ENCODE measurements around the gene TNF. TPM values are rescaled to one million over a fixed set of nuclear protein-coding genes. Genes with fewer than 3 reads are reported as not detected.

Gene TNF
- total RNA-seq, 4 donors from 2014 or later: not detected

DNA sequence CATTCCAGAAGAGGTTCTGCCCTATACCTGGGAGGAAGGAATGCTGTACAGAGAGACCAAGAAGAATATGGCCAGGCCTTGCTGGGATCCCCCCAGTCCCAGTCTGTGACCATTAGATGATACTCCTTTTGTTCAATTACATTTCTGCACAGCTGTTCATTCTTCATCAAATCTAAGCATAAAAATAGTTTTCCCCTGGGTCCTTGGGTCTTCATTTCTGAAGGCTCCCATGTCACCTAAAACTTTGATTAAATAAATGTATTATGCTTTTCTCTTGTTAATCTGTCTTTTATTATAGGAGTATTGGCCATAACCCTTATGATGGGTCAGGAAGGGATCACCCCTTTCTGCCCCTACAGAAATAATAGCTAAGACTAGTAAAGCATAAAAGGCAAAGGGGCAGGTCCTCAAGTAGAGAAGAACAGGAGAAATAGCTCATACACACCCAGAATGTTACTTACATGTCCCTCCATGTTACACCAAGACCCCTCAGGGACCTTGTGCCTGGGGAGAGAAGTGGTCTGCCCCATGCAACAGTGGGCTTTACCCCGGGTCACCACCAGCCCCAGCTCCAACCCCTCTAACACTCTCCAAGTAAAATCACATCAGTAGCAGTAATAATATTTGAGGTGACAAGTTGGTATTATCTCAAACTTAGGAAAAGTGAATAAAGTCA, 5.4 kb upstream of the TNF start:
- no peak for DNase-seq (ENCODE audit: low spot score in 2 of 2)
- H3K27me3 ChIP-seq: peaks cover 0 to 6% of the 10 kb centered on the region in 2 donors
- no peak overlapping the region for H3K27ac ChIP-seq
- no peak overlapping the region for H3K4me3 ChIP-seq
- TF ChIP-seq POLR2A (IDR thresholded peaks at IDR 0.05) (no peak), EP300 (IDR thresholded peaks at IDR 0.05) (no peak)
- TF ChIP-seq, protein P1, sequence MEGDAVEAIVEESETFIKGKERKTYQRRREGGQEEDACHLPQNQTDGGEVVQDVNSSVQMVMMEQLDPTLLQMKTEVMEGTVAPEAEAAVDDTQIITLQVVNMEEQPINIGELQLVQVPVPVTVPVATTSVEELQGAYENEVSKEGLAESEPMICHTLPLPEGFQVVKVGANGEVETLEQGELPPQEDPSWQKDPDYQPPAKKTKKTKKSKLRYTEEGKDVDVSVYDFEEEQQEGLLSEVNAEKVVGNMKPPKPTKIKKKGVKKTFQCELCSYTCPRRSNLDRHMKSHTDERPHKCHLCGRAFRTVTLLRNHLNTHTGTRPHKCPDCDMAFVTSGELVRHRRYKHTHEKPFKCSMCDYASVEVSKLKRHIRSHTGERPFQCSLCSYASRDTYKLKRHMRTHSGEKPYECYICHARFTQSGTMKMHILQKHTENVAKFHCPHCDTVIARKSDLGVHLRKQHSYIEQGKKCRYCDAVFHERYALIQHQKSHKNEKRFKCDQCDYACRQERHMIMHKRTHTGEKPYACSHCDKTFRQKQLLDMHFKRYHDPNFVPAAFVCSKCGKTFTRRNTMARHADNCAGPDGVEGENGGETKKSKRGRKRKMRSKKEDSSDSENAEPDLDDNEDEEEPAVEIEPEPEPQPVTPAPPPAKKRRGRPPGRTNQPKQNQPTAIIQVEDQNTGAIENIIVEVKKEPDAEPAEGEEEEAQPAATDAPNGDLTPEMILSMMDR (IDR thresholded peaks at IDR 0.05): no peak
- no peaks in the 10 kb centered on the region for H3K36me3 ChIP-seq
- H3K4me1 ChIP-seq: peaks cover 0 to 9% (median 0%) of the 10 kb centered on the region in 4 donors
- no peaks in the 10 kb centered on the region for H3K9me3 ChIP-seq
- 82 to 90% methylated on average over 1 of the region's 1 CpG for WGBS, 2 donors

- Histone ChIP-seq H3K9me3 (no peaks in the 10 kb centered on the region), H3K27me3 (peaks cover 0 to 6% of the 10 kb centered on the region in 2 donors), H3K36me3 (no peaks in the 10 kb centered on the region), H3K4me3 (peak within 1 kb of the TSS in 1 of 4 donors; percentile 29), H3K27ac (peak within 1 kb of the TSS in 1 of 4 donors; percentile 79), H3K4me1 (peaks cover 0 to 11% (median 0%) of the 10 kb centered on the region in 4 donors)
- no peak for TF ChIP-seq EP300 (IDR thresholded peaks at IDR 0.05)
- TF ChIP-seq, protein P1 (IDR thresholded peaks at IDR 0.05): no peak
- no peak for TF ChIP-seq POLR2A (IDR thresholded peaks at IDR 0.05)
- DNase-seq (ENCODE audit: low spot score in 2 of 2): no peak
- 82 to 83% methylated on average over 27 of the region's 27 CpGs for WGBS, 2 donors
Observed at GRCh38 chr6:31572041-31572911, 3.1 kb upstream of the TNF start, which contains the start of gene LTA. TSS of gene LTA (plus strand) at chr6:31572289. CDS start at chr6:31572743, 454 bp downstream.

DNA sequence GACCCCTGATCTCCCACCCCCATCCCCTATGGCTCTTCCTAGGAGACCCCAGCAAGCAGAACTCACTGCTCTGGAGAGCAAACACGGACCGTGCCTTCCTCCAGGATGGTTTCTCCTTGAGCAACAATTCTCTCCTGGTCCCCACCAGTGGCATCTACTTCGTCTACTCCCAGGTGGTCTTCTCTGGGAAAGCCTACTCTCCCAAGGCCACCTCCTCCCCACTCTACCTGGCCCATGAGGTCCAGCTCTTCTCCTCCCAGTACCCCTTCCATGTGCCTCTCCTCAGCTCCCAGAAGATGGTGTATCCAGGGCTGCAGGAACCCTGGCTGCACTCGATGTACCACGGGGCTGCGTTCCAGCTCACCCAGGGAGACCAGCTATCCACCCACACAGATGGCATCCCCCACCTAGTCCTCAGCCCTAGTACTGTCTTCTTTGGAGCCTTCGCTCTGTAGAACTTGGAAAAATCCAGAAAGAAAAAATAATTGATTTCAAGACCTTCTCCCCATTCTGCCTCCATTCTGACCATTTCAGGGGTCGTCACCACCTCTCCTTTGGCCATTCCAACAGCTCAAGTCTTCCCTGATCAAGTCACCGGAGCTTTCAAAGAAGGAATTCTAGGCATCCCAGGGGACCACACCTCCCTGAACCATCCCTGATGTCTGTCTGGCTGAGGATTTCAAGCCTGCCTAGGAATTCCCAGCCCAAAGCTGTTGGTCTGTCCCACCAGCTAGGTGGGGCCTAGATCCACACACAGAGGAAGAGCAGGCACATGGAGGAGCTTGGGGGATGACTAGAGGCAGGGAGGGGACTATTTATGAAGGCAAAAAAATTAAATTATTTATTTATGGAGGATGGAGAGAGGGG, 1.9 kb upstream of the TNF start:
- Histone ChIP-seq H3K9me3 (no peaks in the 10 kb centered on the region), H3K36me3 (no peaks in the 10 kb centered on the region), H3K4me1 (peaks cover 0 to 11% (median 0%) of the 10 kb centered on the region in 4 donors), H3K27me3 (peaks cover 0 to 6% of the 10 kb centered on the region in 2 donors), H3K4me3 (no peak overlapping the region), H3K27ac (peak overlapping the region in 1 of 4 donors; percentile 79)
- DNase-seq (ENCODE audit: low spot score in 2 of 2): no peak
- 81 to 84% methylated on average over 9 of the region's 9 CpGs for WGBS, 2 donors
- TF ChIP-seq EP300 (IDR thresholded peaks at IDR 0.05) (no peak), POLR2A (IDR thresholded peaks at IDR 0.05) (no peak)
- TF ChIP-seq, protein P1 (IDR thresholded peaks at IDR 0.05): no peak

DNA sequence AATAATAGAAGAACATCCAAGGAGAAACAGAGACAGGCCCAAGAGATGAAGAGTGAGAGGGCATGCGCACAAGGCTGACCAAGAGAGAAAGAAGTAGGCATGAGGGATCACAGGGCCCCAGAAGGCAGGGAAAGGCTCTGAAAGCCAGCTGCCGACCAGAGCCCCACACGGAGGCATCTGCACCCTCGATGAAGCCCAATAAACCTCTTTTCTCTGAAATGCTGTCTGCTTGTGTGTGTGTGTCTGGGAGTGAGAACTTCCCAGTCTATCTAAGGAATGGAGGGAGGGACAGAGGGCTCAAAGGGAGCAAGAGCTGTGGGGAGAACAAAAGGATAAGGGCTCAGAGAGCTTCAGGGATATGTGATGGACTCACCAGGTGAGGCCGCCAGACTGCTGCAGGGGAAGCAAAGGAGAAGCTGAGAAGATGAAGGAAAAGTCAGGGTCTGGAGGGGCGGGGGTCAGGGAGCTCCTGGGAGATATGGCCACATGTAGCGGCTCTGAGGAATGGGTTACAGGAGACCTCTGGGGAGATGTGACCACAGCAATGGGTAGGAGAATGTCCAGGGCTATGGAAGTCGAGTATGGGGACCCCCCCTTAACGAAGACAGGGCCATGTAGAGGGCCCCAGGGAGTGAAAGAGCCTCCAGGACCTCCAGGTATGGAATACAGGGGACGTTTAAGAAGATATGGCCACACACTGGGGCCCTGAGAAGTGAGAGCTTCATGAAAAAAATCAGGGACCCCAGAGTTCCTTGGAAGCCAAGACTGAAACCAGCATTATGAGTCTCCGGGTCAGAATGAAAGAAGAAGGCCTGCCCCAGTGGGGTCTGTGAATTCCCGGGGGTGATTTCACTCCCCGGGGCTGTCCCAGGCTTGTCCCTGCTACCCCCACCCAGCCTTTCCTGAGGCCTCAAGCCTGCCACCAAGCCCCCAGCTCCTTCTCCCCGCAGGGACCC, 981 bp upstream of the TNF start:
- peaks cover 0 to 2% of the 10 kb centered on the region in 2 donors for H3K27me3 ChIP-seq
- H3K4me1 ChIP-seq: peaks cover 0 to 8% (median 0%) of the 10 kb centered on the region in 4 donors
- DNase-seq (ENCODE audit: low spot score in 2 of 2): no peak
- 76 to 79% methylated on average over 14 of the region's 14 CpGs for WGBS, 2 donors
- H3K36me3 ChIP-seq: no peaks in the 10 kb centered on the region
- no peak overlapping the region for H3K27ac ChIP-seq
- no peak overlapping the region for H3K4me3 ChIP-seq
- TF ChIP-seq, protein P1 (IDR thresholded peaks at IDR 0.05): no peak
- no peak for TF ChIP-seq POLR2A (IDR thresholded peaks at IDR 0.05)
- TF ChIP-seq EP300 (IDR thresholded peaks at IDR 0.05): no peak
- no peaks in the 10 kb centered on the region for H3K9me3 ChIP-seq

Data from tibial nerve (tissue), 4 donors.